ENCODE results near the gene STK24. TPM values are rescaled to one million over a fixed set of nuclear protein-coding genes. Genes with fewer than 3 reads are reported as not detected.

Gene STK24
- polyA plus RNA-seq, 2 of the 4 experiments (the other 2 are of a cell fraction): 46.1 to 55.6 TPM

- ChIA-PET POLR2A (interaction anchor here (1.4 kb wide), 1 partner anchor 97 kb away, joined by 6 read pairs; no protein-coding TSS in a partner anchor), CTCF (interaction anchor here (1.0 kb wide), 1 partner anchor 100 kb away, joined by 3 read pairs; no protein-coding TSS in a partner anchor)
- no peak overlapping the region for H3K4me2 ChIP-seq
- DNase-seq (ENCODE audit: low read depth in 1 of 2, low spot score in 1 of 2) (no peak), FAIRE-seq (no peak), ATAC-seq (peak in 1 of 2 experiments; percentile 18; a peak in 1 of 6 replicates)
- H3K9me3 ChIP-seq: no peaks in the 10 kb centered on the region
- H3K27ac ChIP-seq: no peak overlapping the region
- H3K4me3 ChIP-seq: no peak overlapping the region
- TF ChIP-seq REST (IDR thresholded peaks at IDR 0.05): no peak
- no peak for TF ChIP-seq EHMT2 (IDR thresholded peaks at IDR 0.05; ENCODE audit: low read depth)
- TF ChIP-seq FOXS1 (CRISPR knock-in tag; IDR thresholded peaks at IDR 0.05): no peak
- no peak for TF ChIP-seq CHD4 (IDR thresholded peaks at IDR 0.05; ENCODE audit: borderline replicate concordance)
- no peak for TF ChIP-seq MAX (IDR thresholded peaks at IDR 0.05)
- TF ChIP-seq MAZ (IDR thresholded peaks at IDR 0.05; ENCODE audit: borderline replicate concordance, low read depth, low read length): no peak
- no peak for TF ChIP-seq NR3C1 (IDR thresholded peaks at IDR 0.05)
- no peak for TF ChIP-seq ZFP36 (IDR thresholded peaks at IDR 0.05; ENCODE audit: borderline replicate concordance, partially characterized antibody)
- no peak for TF ChIP-seq JUNB (IDR thresholded peaks at IDR 0.05)
- TF ChIP-seq CBX8 (IDR thresholded peaks at IDR 0.05): no peak
- no peak for TF ChIP-seq CTCF (IDR thresholded peaks at IDR 0.05)
- no peak for TF ChIP-seq FOSL2 (IDR thresholded peaks at IDR 0.05)
- no peak for TF ChIP-seq FOSL2 (CRISPR knock-in tag; IDR thresholded peaks at IDR 0.05)
- TF ChIP-seq SREBF2 (IDR thresholded peaks at IDR 0.05): no peak
- TF ChIP-seq HOXB5 (CRISPR knock-in tag; IDR thresholded peaks at IDR 0.05): no peak
- TF ChIP-seq RAD21 (conservative IDR thresholded peaks at IDR 0.05 in 1 of 2, IDR thresholded peaks at IDR 0.05 in 1 of 2): no peak
- no peak for TF ChIP-seq HDAC2 (IDR thresholded peaks at IDR 0.05)
- TF ChIP-seq ZC3H11A (IDR thresholded peaks at IDR 0.05): no peak
- TF ChIP-seq SMC3 (IDR thresholded peaks at IDR 0.05): no peak
- no peak for TF ChIP-seq HEYL (CRISPR knock-in tag; IDR thresholded peaks at IDR 0.05)
- no peak for TF ChIP-seq NPAS2 (CRISPR knock-in tag; IDR thresholded peaks at IDR 0.05; ENCODE audit: borderline replicate concordance)
- H3K4me1 ChIP-seq: peaks cover 16% of the 10 kb centered on the region; the same call in 2 of the 3 replicates
- 45% methylated on average over 2 of the region's 2 CpGs for whole genome bisulfite sequencing (ENCODE audit: missing lambda C conversion rate)
Measured at GRCh38 chr13:98581971-98582702, 5.2 kb upstream of the STK24 start.

GRCh38 chr13:98581381-98581780, 4.5 kb upstream of the STK24 start:
- no peak for FAIRE-seq
- CTCF ChIA-PET: no interaction called here

More at GRCh38 chr13:98581381-98581780, 4.5 kb upstream of the STK24 start:
- no peak overlapping the region for H3K27ac ChIP-seq
- no peak overlapping the region for H3K4me3 ChIP-seq
- ATAC-seq (no peak), DNase-seq (ENCODE audit: low read depth in 1 of 2, low spot score in 1 of 2) (no peak)
- peaks cover 16% of the 10 kb centered on the region; the same call in 2 of the 3 replicates for H3K4me1 ChIP-seq
- no peaks in the 10 kb centered on the region for H3K9me3 ChIP-seq
- 95% methylated on average over 2 of the region's 2 CpGs for WGBS (ENCODE audit: missing lambda C conversion rate)
- POLR2A ChIA-PET: interaction anchor here (1.4 kb wide), 1 partner anchor 97 kb away, joined by 6 read pairs; no protein-coding TSS in a partner anchor
- no peak overlapping the region for H3K4me2 ChIP-seq
- TF ChIP-seq PHF8 (IDR thresholded peaks at IDR 0.05; ENCODE audit: borderline replicate concordance, low read depth) (no peak), FOXS1 (CRISPR knock-in tag; IDR thresholded peaks at IDR 0.05) (no peak), CBX2 (IDR thresholded peaks at IDR 0.05; ENCODE audit: borderline replicate concordance, low read depth) (no peak), ZNF302 (CRISPR knock-in tag; IDR thresholded peaks at IDR 0.05) (no peak), E2F6 (IDR thresholded peaks at IDR 0.05; ENCODE audit: borderline replicate concordance, low read depth) (no peak), TFCP2L1 (CRISPR knock-in tag; IDR thresholded peaks at IDR 0.05) (no peak), NPAS2 (CRISPR knock-in tag; IDR thresholded peaks at IDR 0.05; ENCODE audit: borderline replicate concordance) (no peak), CHD4 (IDR thresholded peaks at IDR 0.05; ENCODE audit: borderline replicate concordance) (no peak), USF2 (IDR thresholded peaks at IDR 0.05) (no peak), ESRRA (IDR thresholded peaks at IDR 0.05; ENCODE audit: borderline replicate concordance, low read length) (no peak), CEBPB (IDR thresholded peaks at IDR 0.05) (no peak), FOSB (CRISPR knock-in tag; IDR thresholded peaks at IDR 0.05) (no peak)

Measured in A549 (cell line).